Endometrial microvascular endothelial cells (primary cell): ENCODE results near the gene LRP1. TPM values are rescaled to one million over a fixed set of nuclear protein-coding genes. Genes with fewer than 3 reads are reported as not detected.

ENCODE experiments used
- in situ Hi-C: cut with HindIII; loops from 2 replicates; pipeline ENCODE4 v1.10.0; 2017; ENCODE audit warnings: low sequenced_read_pairs, low pct_unique_long_range_greater_than_20kb; ENCODE audit errors: inconsistent ontology term
- total RNA-seq: library from RNA; depleted of rRNA; stranded (reverse); fragments of >200 nt; gene quantifications from one replicate; pipeline ENCODE4 v1.2.3, GENCODE V29; 2015; ENCODE audit errors: inconsistent ontology term

Gene LRP1
- total RNA-seq, 1 donor from 2014 or later: 3.1 TPM

DNA sequence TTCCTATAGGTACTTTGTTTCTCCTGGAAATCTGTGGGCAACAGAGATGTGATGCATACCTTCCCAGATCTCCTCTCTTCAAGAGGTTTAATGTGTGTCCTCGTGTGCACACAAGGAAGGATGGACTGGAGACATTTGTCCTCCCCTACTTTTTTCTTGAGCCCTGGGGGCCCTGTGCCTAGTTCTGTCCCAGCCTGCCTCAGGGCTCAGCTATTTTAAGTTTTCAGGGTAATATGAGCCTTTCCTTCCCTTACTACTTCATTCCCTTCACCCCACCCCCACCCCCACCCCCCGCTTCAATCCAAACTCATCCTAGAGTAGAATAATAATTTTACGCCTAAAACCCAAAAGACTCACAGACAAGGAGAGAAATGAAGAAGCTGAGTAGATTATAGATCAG is 122.3 kb downstream of the LRP1 start:
- in situ Hi-C loops: no loop called here

DNA sequence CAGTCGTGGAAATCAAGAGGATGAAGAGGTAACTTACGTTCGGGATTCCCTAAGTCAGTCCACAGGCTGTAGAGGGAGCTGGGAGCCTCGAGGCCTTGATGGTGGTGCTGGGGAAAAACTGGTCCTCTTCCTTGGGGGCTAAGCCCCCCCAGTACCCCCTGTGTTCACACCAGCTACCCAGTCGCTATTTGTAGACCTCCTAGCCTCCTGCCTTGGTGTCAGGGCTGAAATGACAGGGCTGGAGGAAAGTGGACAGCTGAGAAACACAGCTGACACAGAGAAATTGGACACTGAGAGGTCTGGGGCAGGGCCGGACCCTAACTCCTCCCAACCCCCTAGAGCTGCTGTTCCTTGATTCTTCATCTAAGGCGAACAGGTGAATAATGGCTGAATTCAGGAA is 122.7 kb downstream of the LRP1 start, which contains the start of gene STAC3:
TSS of gene STAC3 (minus strand) at position 232 of the 400 bp plus-strand sequence. CDS start 1,551 bp downstream, outside the sequence.
- in situ Hi-C loops: no loop called here

DNA sequence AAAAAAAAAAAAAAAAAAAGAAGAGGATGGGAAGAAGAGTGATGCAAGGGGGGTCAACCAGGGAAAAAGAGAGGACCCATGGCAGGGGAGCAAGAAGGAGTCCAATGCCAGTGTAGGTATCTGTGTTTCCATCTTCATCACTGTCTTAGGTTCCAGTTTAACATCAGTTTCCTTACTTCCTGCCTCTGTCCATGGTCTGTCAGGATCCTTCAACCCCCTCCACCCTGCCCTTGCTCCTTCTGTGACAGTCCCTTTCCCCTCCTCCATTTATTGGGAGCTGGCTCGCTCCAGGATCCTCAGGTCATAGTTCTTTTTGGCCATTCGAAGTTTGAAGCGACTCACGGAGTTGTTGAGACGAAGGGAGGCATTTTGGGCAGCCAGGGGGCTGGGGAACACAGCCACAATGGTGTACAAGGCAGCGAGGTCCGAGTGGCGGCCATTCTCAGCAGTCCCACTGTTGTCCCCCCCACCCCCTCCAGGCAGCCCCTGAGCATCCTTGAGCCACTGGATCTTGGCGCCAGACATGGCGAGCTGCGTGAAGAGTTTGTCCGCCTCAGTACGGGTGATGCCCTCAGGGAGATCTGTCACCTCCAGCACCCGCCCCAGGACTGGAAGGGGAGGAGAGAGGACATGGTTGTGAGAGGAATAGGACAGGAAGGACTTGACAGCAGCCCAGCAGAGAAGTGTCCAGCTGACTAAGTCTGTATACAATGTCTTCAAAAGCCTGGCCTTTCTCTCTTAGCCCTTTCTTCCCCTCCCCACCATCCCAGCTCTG is 126.4 kb downstream of the LRP1 start:
- in situ Hi-C loops: no loop called here

DNA sequence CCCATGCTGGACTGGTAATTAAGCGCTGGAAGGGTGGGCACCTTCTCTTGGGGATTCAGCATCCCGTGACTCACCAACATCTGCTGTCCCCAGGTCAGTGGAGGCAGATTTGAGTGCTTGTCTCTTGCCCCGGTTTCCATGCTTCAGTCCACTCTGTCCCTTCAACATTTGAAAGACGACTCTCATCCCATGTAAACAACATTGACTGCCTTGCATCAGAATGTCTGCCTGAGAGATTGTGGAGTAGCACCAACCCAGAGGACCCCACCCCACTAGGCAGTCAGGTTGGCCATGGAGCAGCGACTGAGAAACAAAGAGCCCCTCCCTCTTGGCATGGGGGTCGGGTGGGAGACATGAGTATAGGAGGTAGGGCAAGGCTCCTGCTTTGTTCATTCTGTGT is 127.6 kb downstream of the LRP1 start:
- in situ Hi-C loops: no loop called here

- in situ Hi-C loops: no loop called here
Observed at GRCh38 chr12:57258977-57259970, 131.0 kb downstream of the LRP1 start.

- in situ Hi-C loops: no loop called here
Observed at GRCh38 chr12:57260366-57260765, 132.1 kb downstream of the LRP1 start.

DNA sequence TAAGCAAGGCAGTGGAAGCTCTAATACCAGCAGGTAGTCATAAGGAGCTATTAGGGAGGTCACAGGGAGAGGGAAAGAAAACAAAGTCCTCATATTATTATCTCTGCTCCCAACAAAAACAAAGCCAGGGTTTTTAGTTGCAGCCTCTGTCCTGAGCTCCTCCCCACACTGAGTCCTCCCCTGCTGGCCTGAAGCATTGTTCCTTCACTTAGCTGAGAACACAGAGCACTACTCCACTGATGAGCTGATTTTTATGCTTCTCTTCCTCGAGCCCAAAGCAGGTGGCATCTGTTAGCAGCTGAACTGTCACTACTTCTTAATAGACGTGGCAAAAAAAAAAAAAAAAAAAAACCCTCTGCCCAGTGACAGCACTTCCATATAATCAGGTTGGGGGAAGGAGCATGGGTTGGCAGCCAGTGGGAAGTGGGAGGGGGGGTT is 133.2 kb downstream of the LRP1 start:
- in situ Hi-C loops: no loop called here

DNA sequence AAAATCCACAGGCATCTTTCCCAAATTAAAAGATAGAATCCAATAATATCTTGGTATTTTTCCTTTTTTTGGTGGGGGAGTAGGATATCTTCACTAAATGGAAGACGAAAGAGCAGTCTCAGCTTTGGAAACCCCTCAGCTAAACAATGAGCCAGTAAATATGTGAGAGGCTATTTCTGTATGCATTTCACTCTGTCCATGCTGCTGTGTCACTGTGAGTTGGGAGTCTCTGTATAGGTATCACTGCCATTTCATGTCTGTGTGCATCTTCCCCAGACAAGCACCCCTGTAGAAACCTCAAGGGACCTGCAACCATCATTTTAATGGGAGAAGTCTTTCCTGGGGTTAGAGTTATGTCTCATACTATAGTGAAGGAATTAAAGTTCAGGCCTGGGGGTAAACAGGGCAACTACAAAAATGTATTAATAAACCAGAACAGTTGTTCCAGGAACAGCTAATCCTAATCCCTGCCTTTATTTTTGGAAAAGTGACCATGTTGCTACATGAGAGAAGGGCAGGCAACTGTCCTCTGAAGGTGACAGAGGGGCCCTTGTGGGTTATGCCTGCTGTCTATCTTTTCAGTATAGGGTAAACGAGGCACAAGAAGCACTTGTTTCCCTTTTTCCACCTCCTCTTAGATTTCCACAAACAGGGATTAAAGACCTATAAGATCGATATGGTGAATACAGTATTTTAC is 134.0 kb downstream of the LRP1 start:
- in situ Hi-C loops: no loop called here

Other genes starting within 250 kb of the LRP1 start
- gene SDR9C7, start 194.1 kb upstream of the LRP1 start, total RNA-seq: not detected
- gene RDH16, start 170.9 kb upstream of the LRP1 start, total RNA-seq: not detected
- gene ZBTB39, start 121.9 kb upstream of the LRP1 start, total RNA-seq: 3.1 TPM
- gene TAC3, start 112.0 kb upstream of the LRP1 start, total RNA-seq: not detected
- not detected for gene MYO1A, start 78.4 kb upstream of the LRP1 start, total RNA-seq
- gene NEMP1, start 49.7 kb upstream of the LRP1 start, total RNA-seq: 12.6 TPM
- gene NAB2, start 39.4 kb upstream of the LRP1 start, total RNA-seq: 13.0 TPM
- gene STAT6, start 17.1 kb upstream of the LRP1 start, total RNA-seq: 94.0 TPM
- gene LRP1-AS, start 19.1 kb downstream of the LRP1 start, total RNA-seq: not detected
- gene NXPH4, start 88.3 kb downstream of the LRP1 start, total RNA-seq: 0.19 TPM
- gene SHMT2, start 101.2 kb downstream of the LRP1 start, total RNA-seq: 172 TPM
- 0.37 TPM for gene STAC3, start 122.7 kb downstream of the LRP1 start, total RNA-seq